HG03439 (cell line): Measurements from ENCODE around the gene CS.
"Not testable (repeated sequence)": the region's sequence is repeated elsewhere in the genome, so short reads cannot be mapped to it uniquely, and the experiment has no call there.

ENCODE experiments used
- ATAC-seq: cut with Tn5 transposase; IDR thresholded peaks from one replicate; pipeline ENCODE4 v1.9.1; 2021; ENCODE audit warnings: mild to moderate bottlenecking, moderate library complexity; ENCODE audit not compliant: unreplicated experiment

Gene CS

DNA sequence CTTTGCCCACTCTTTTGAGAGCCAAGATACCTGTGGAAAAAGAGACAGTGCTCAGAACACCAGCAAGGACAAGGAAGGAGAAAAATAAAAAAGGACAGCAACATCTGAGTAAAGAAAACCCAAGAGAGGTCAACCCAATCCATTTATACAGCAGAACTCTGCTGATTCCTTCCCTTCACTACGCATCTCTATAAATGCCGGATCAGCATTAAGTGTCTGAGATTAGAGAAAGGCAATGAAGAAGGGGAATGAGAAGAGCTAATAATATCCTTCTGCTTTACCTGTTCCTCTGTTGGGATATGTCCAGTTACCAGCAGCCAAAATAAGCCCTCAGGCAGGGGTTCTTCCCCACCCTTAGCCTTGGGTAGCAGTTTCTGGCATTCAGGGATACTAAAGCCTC is 17.6 kb downstream of the CS start:
- no peak for ATAC-seq

GRCh38 chr12:56282030-56282429 is 18.1 kb downstream of the CS start:
- no peak for ATAC-seq

DNA sequence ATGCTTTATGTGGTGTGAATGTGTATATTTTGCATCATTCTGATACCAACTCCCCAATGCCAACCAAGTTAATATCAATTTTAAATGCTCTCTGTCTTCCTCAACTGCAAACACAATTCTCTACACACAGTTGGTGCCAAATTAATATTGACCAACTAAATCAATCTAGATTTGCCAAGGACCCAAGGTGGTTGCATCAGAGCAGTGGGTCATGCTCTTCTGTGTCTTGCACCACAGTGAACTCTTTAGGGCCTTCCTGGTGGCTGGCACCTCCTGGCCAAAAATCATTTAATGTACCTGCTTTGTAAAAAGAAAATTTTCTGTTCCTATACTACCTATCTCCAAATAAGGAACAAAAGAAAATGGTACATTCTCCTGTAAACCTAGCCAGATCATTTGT is 19.3 kb downstream of the CS start:
- ATAC-seq, result no peak

GRCh38 chr12:56278905-56279304 is 21.2 kb downstream of the CS start:
- no peak for ATAC-seq

- no peak for ATAC-seq
Measured at GRCh38 chr12:56274299-56274698, 25.8 kb downstream of the CS start.

DNA sequence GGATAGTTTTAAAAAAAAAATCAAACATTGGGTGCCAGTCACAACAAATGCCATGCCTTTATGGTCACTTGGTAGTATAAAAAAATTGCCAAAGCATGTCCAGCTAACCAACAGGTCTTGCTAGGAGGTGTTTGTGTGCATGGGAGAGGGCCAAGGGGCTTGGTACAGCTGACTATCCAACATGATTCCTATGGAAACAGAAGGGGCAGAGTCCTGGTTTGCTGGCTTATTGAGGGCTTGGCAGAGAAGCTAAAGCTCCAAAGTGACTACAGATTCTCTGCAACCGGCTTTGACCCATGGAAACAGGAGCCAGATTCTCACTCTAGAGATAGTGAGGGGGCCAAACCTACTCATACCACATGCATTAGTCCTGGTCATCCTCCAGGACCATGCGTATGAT is 27.7 kb downstream of the CS start:
- not testable (repeated sequence) for ATAC-seq

DNA sequence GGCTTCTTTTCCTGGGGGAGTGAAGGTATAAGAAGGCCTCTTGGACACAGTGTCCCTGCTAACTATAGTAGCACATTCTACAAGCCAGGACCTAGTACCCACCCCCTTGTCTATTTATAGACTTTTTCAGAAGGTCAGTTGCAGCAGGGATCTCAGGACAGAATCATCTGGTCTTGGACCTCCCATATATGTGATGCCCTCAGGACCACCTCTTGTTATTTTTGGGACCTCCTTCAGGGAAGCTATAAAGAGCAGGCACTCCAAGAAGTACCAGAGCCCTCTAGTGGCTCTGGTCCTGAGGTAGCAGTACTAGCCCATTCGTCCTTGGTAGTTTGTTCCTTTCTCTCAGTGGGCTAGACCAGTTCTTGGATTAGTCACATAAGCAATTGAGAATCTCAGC is 29.1 kb downstream of the CS start:
- no peak for ATAC-seq

- ATAC-seq, result peak; percentile 5
Measured at GRCh38 chr12:56267443-56268071, 32.6 kb downstream of the CS start.

DNA sequence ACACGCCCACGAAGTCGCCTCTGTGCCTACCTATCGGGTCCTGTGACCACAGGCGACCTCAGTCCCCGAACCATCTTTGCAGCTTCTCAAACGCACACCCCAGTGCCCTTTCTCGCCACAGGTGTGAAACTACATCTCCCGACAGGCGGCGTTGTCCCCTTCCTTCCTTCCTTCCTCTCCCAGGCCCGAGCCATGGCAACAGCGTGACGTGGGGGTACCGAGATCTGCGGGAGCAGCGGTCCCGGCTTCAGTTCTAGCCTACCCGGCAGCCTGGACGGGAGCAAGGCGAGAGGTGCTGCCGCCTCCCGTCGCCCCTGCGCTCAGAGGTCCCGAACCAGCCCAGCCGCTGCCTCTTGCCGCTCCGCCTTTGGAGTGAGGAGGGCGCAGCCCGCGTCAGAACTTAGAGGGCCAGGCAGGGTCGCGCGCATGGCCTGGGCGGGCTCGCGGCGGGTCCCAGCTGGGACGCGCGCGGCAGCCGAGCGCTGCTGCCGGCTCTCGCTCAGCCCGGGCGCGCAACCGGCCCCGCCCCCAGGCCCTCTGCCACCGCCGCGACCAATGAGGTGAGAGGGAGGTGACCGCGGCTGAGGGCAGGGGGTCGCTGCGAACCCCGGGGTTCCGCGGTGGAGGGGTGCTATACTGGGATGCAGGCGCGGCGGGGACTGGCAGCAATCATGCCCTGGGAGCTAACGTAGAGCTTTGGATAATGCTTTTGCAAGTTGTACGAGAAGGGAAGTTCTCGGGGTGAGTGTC is 33.3 kb downstream of the CS start, which contains the start of gene COQ10A:
Gene COQ10A, plus strand, starts transcription at position 250 of the 750 bp plus-strand sequence. Its CDS starts 177 bp downstream, at position 427.
- peak; percentile 81 for ATAC-seq

DNA sequence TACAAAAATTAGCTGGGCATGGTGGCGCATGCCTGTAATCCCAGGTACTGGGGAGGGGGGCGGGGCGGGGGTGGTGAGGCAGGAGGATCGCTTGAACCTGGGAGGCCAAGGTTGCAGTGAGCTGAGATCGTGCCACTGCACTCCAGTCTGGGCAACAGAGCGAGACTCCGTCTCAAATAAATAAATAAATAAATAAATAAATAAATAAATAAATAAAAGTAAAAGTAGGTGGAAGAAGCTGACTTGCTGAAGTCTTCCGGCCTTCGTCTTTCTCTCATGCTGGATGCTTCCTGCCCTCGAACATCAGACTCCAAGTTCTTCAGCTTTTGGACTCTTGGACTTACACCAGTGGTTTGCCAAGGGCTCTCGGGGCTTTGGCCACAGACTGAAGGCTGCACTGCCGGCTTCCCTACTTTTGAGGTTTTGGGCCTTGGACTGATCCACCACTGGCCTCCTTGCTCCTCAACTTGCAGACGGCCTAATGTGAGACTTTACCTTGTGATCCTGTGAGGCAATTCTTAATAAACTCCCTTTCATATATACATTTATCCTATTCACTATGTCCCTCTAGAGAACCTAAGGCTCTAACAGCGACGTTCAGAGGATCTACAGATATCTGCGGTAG is 34.0 kb downstream of the CS start:
- ATAC-seq, result not testable (repeated sequence)

- not testable (repeated sequence) for ATAC-seq
Measured at GRCh38 chr12:56262955-56263354, 37.2 kb downstream of the CS start.

- ATAC-seq, result no peak
Measured at GRCh38 chr12:56261503-56262232, 38.5 kb downstream of the CS start.

- ATAC-seq, result no peak
Measured at GRCh38 chr12:56260921-56261320, 39.2 kb downstream of the CS start.

DNA sequence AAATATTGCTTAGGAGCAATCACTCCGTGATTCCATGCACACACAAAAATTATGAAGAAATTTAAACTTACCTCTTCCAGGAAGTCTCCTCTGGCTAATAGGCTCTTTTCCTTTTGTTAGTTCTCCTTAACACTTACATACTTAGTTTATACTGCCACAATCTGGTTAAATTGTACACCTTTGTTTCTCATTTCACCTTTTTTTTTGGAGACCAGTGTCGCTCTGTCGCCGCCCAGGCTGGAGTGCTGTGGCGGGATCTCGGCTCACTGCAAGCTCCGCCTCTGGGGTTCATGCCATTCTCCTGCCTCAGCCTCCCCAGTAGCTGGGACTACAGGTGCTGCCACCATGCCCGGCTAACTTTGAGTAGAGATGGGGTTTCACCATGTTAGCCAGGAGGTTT is 39.8 kb downstream of the CS start:
- no peak for ATAC-seq

DNA sequence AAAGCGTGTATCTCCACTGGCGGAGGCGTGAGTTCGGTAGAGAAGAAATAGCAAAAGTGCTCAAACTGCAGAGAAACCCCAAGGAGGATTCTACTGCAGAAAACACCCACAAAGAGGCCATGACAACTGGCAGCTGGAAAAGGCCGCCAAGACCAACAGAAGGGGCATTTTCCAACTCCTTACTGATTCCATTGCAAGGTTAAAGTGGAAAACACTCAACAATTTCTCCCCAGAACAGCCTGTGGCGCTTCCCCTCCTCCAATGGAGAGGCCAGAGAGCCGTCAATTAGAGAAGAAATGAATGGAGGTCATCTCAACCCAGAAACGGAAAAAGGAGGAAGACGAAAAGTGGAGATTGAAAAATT is 41.3 kb downstream of the CS start:
- ATAC-seq, result no peak

- peak; percentile 87 for ATAC-seq
Measured at GRCh38 chr12:56258068-56258819, 41.9 kb downstream of the CS start, which contains the start of gene ANKRD52. TSS of gene ANKRD52 (minus strand) at chr12:56258384. CDS start at chr12:56258269, 115 bp downstream.

DNA sequence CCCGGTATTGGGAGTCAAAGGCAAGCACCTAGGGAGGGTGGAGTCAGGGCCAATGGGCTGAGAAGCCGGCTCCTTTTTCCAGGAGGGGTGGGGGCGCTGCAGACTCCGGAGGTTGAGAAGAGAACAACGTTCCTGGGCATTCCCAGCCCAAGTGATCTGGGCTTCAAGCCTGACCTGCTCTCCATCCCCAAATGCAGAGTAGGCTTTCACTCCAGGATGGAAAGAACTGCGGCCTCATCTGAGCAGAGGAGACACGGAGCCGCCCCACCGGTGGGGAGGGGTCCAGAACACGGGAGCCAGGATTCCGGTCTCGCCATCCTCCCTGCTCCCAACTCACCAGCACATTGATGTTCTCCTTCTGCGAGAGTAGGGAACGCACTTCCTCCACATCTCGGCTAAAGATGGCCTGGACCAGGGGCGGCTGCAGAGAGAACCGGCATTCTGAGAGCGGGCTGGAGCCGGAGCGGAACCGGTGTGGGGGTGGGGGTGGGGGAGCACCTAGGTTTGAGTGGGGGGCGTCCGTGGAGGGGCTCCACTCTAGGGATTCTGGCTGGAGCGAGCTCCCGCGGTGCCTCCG is 42.6 kb downstream of the CS start:
- peak; percentile 11 for ATAC-seq

DNA sequence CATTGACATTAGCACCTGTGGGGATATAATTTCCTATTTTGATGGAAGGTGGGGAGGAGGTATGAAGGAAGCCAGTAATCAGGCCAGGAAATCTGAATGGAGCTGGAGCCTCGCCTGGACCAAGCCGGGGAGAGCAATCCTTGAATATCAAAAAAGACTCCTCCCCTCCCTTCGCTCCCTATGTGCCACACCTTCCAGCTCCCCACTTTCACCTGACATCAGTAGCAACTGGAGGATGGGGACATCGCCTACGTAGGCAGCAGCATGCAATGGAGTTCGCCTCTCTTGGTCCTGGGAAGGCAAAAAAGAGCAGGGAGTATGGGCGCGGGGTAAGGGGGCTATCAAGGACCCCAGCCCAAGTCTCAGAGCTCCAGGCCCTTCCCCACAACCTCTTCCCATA is 43.1 kb downstream of the CS start:
- no peak for ATAC-seq

GRCh38 chr12:56256326-56256960 is 43.7 kb downstream of the CS start:
- ATAC-seq, result no peak

GRCh38 chr12:56255671-56256070 is 44.5 kb downstream of the CS start:
- ATAC-seq, result no peak
